Measurements from ENCODE around the gene CDH20. TPM values are rescaled to one million over a fixed set of nuclear protein-coding genes. Genes with fewer than 3 reads are reported as not detected.

The CDH20 gene
- total RNA-seq, 1 experiment from 2014 or later: not detected

DNA sequence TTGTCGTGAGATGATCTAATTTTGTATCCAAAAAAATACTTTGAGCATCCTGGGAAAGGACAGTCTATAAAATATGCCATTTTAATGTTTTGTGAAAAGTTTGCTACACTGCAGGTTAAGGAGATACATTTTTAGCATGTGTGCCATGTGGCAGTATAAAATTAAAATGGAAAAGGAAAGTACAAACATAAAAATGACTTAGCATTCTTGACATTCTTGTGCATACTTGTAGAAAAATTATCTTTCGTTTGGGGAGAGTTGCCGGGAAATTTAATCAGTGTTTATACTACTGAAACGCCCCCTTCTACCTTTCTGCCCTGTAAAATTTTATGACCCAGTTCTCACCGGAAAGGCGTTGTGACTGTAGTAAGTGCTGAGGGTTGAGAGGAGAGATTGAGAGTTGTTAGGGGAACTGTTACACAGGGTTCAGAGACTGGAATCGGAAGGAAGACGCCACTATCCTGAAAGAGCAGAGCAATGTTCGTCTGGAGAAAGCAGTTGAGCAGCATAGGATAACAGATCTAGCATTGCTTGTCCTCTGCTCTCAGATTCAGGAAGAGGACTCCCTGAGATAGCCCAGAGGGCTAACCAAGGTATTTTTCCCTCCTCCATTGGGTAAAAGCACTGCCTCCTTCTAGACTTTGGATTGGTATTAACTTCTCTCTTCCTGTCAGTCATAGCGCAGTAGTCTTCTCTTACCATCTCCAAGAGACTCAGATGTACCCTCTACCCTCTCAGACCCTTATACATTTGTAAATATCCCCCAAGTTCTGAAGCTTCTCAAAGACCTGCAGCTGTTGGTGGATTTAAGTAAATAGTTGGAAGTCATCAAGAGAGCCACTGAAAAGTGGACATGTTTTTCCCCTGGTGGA lies 2.7 kb downstream of the CDH20 start (continued):
- no peak for TF ChIP-seq ZFX (IDR thresholded peaks at IDR 0.05)
- TF ChIP-seq SP1 (IDR thresholded peaks at IDR 0.05; ENCODE audit: low read depth): no peak
- no peak for TF ChIP-seq FOSL1 (IDR thresholded peaks at IDR 0.05; ENCODE audit: low read depth)
- no peak for TF ChIP-seq EZH2 (IDR thresholded peaks at IDR 0.05)

DNA sequence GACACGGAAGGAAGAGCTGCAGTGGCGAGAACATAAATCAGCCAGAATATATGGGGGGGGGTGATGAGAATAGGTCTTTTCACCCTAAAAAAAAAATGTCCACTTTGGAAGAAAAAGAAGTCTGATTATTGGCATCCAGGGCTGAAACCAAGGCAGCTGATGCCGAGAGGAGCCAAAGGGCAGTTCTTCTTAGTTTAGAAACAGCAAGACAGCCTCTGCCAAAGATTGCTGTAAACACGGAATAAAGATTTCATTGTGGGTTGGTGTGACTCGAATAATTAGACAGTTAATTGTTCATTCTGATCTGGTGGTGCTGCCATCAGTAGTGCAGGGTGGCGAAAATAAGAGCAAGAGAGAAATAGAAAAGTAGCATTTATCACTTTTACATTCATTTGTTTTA lies 3.5 kb downstream of the CDH20 start:
- BruUV-seq (replicated peaks): no TSS peak
- Histone ChIP-seq H3K36me3 (ENCODE audit: control insufficient read depth in 1 of 2, insufficient read depth in 2 of 2, low read length in 2 of 2) (no peaks in the 10 kb centered on the region), H2AFZ (ENCODE audit: low read depth, low read length, poor library complexity, severe bottlenecking) (no peak overlapping the region), H4K20me1 (ENCODE audit: insufficient read depth) (no peaks in the 10 kb centered on the region), H3K27me3 (ENCODE audit: insufficient read depth, low read length) (0 out of 2 replicates have a peak, but pooled peaks cover 7% of the 10 kb centered on the region), H3K79me2 (ENCODE audit: insufficient read depth, low read length) (no peaks in the 10 kb centered on the region), H3K4me2 (ENCODE audit: low read length) (no peak overlapping the region), H3K4me1 (ENCODE audit: control insufficient read depth in 1 of 2, insufficient read depth in 2 of 2, low read length in 2 of 2) (no peaks in the 10 kb centered on the region), H3K9ac (ENCODE audit: low read length) (no peak overlapping the region), H3K9me2 (ENCODE audit: insufficient read depth) (no peaks in the 10 kb centered on the region), H3K9me3 (ENCODE audit: control insufficient read depth in 1 of 2, insufficient read depth in 1 of 2, low read depth in 1 of 2, low read length in 2 of 2) (no peaks in the 10 kb centered on the region), H3K4me3 (replicated peaks in 1 of 2; ENCODE audit: low read depth in 1 of 2, low read length in 2 of 2) (no peak overlapping the region), H3K27ac (ENCODE audit: low read depth, low read length) (no peak overlapping the region)
- DNase-seq (ENCODE audit: low read depth, low spot score) (no peak), ATAC-seq (no peak)
- ChIA-PET CTCF (no interaction called here), RAD21 (ENCODE audit: low non-redundant PET in 1 of 2, low total read pairs in 2 of 2, uncharacterized antibody in 2 of 2, unreplicated experiment in 2 of 2) (no interaction called here), POLR2A (no interaction called here)
- intact Hi-C loops (cut with micrococcal nuclease): no loop called here
- no peak for TF ChIP-seq ZNF274 (IDR thresholded peaks at IDR 0.05; ENCODE audit: low read depth, low read length)
- TF ChIP-seq TCF7L2 (IDR thresholded peaks at IDR 0.05; ENCODE audit: borderline replicate concordance, extremely low read depth, insufficient read depth, insufficient read length): no peak
- no peak for TF ChIP-seq FOSL1 (IDR thresholded peaks at IDR 0.05; ENCODE audit: low read depth)
- TF ChIP-seq ZFX (IDR thresholded peaks at IDR 0.05): no peak
- TF ChIP-seq SP1 (IDR thresholded peaks at IDR 0.05; ENCODE audit: low read depth): no peak
- no peak for TF ChIP-seq ELF1 (IDR thresholded peaks at IDR 0.05; ENCODE audit: borderline replicate concordance, low read depth)
- no peak for TF ChIP-seq POLR2AphosphoS5 (IDR thresholded peaks at IDR 0.05; ENCODE audit: low read depth, low read length)
- TF ChIP-seq, protein P1, sequence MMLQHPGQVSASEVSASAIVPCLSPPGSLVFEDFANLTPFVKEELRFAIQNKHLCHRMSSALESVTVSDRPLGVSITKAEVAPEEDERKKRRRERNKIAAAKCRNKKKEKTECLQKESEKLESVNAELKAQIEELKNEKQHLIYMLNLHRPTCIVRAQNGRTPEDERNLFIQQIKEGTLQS (IDR thresholded peaks at IDR 0.05): no peak
- TF ChIP-seq SRF (IDR thresholded peaks at IDR 0.05; ENCODE audit: low read depth): no peak
- TF ChIP-seq CBX3 (IDR thresholded peaks at IDR 0.05; ENCODE audit: low read depth): no peak
- TF ChIP-seq JUND (IDR thresholded peaks at IDR 0.05): no peak
- TF ChIP-seq CEBPB (IDR thresholded peaks at IDR 0.05; ENCODE audit: low read depth): no peak
- no peak for TF ChIP-seq EZH2phosphoT487 (IDR thresholded peaks at IDR 0.05; ENCODE audit: borderline replicate concordance)
